Endothelial cell (in vitro differentiated cells): ENCODE results near the gene DESI2. TPM values are rescaled to one million over a fixed set of nuclear protein-coding genes. Genes with fewer than 3 reads are reported as not detected.

ENCODE experiments used
- DNase-seq: peaks from one replicate; pipeline ENCODE4 v3.0.0; 2021; ENCODE audit warnings: low spot score
- H3K27ac Mint-ChIP-seq: one replicate; pipeline ENCODE4 v1.8.0; 2021; ENCODE audit warnings: mixed read lengths, inconsistent platforms; ENCODE audit not compliant: unreplicated experiment
- H3K27me3 Mint-ChIP-seq: one replicate; pipeline ENCODE4 v1.8.0; 2021; ENCODE audit warnings: mild to moderate bottlenecking, moderate library complexity, mixed read lengths, inconsistent platforms; ENCODE audit not compliant: unreplicated experiment
- H3K36me3 Mint-ChIP-seq: one replicate; pipeline ENCODE4 v1.8.0; 2021; ENCODE audit warnings: mild to moderate bottlenecking, low read depth, mixed read lengths, inconsistent platforms; ENCODE audit not compliant: unreplicated experiment
- H3K4me1 Mint-ChIP-seq: one replicate; pipeline ENCODE4 v1.8.0; 2021; ENCODE audit warnings: mild to moderate bottlenecking, mixed read lengths, inconsistent platforms; ENCODE audit not compliant: unreplicated experiment
- H3K4me3 Mint-ChIP-seq: one replicate; pipeline ENCODE4 v1.8.0; 2021; ENCODE audit warnings: mild to moderate bottlenecking, mixed read lengths, inconsistent platforms; ENCODE audit not compliant: unreplicated experiment
- H3K9me3 Mint-ChIP-seq: one replicate; pipeline ENCODE4 v1.8.0; 2021; ENCODE audit warnings: mixed read lengths, inconsistent platforms; ENCODE audit not compliant: unreplicated experiment
- CTCF ChIP-seq: fragments of 200-600 bp; sonication (generic); IDR thresholded peaks from one replicate; pipeline ENCODE4 v1.5.0; 2021; ENCODE audit warnings: antibody characterized with exemption; ENCODE audit not compliant: unreplicated experiment
- total RNA-seq: library from RNA; stranded (reverse); fragmentation: NEBNext Ultra II Directional; extraction: Animal tissue kit (Norgen Biotek cat#: 25700); gene quantifications from one replicate; pipeline ENCODE4 v1.2.1, GENCODE V29; 2021; ENCODE audit not compliant: unreplicated experiment

The DESI2 gene
- total RNA-seq, 1 donor from 2014 or later, result 52.5 TPM

DNA sequence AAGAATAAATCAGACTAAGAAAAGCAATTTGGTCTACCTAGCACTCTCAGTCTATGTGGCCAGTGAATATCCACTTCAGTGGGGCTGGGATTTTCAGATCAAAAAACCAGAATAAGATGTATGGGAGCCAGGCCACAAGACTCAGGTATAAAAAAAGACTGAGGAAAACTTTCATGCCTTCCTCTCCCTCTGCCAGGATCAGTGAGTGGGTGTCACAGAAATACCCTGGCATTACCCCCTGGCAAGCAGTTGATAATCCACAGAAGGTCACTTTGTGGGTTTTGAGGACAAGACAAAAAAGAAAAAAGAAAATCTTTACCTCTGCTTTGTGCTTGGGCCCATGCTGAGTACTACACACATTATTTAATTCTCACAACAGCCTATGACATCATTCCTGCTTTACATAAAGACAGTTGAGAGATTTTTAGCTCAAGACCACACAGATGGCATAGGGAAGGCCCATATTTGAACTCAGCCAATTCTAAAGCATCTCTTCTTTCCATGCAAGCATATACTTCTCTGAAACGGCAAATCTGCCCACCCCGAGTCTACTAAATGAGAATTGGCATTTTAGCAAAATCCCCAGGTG lies 57.6 kb downstream of the DESI2 start:
- DNase-seq, result no peak
- no peak for TF ChIP-seq CTCF
- peaks cover 8% of the 10 kb centered on the region for H3K4me1 Mint-ChIP-seq
- H3K27ac Mint-ChIP-seq, result no peak overlapping the region
- H3K9me3 Mint-ChIP-seq, result no peaks in the 10 kb centered on the region
- no peaks in the 10 kb centered on the region for H3K27me3 Mint-ChIP-seq
- peaks cover 4% of the 10 kb centered on the region for H3K36me3 Mint-ChIP-seq
- no peak overlapping the region for H3K4me3 Mint-ChIP-seq

DNA sequence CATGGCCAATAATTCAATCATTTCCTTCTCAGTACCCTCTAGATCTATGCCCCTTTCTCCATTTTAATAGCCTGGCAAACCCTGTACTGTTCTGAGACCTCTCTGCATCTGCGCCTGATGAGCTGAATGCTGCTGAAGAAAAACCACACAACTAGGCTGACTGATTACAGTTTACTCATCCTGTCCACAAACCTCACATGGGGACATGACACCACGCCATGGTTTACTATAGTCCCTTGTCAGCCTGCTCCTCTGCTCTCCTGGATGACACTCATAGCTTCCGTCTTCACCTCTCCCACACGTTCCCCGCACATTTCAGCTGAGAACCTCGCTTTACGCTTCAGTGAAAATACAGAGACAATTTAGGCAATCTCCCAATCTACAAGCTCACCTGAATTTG lies 59.7 kb downstream of the DESI2 start:
- Mint-ChIP-seq H3K27ac (no peak overlapping the region), H3K4me1 (peaks cover 8% of the 10 kb centered on the region), H3K36me3 (no peaks in the 10 kb centered on the region), H3K9me3 (no peaks in the 10 kb centered on the region), H3K4me3 (no peak overlapping the region), H3K27me3 (no peaks in the 10 kb centered on the region)
- no peak for DNase-seq
- TF ChIP-seq CTCF, result no peak

GRCh38 chr1:244713332-244713731 lies 60.4 kb downstream of the DESI2 start:
- DNase-seq, result no peak
- Mint-ChIP-seq H3K4me3 (no peak overlapping the region), H3K27ac (no peak overlapping the region), H3K4me1 (peaks cover 8% of the 10 kb centered on the region), H3K9me3 (no peaks in the 10 kb centered on the region), H3K27me3 (no peaks in the 10 kb centered on the region), H3K36me3 (no peaks in the 10 kb centered on the region)
- no peak for TF ChIP-seq CTCF

DNA sequence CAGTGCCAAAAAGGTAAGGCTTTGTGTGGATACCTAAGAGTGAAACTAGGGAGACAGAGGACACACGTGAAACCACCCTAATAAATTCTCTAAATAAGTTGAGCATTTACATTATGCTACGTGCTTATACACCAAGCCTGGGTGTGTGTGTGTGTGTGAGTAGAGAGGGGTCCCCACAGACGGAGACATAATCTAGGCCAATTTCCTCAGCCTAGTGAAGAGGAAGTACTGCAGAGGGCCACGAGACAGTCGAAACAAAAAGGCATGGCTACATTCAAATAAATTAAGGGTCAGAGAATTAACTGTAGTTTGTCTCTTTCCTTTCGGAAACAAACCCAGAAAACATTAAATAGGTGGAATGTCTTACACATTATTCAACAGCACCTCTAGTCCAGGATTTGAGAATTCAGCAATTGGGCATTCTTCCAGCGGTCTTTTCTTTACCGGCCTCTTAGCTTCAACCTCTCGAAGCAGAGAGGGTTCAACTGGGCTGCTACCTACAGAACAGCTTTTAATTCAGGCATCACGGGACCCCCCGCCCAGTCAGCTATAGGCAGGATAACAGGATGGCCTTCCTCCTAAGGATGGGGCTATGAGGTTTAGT lies 75.0 kb downstream of the DESI2 start:
- TF ChIP-seq CTCF, result no peak
- Mint-ChIP-seq H3K27me3 (peaks cover 8% of the 10 kb centered on the region), H3K4me3 (no peak overlapping the region), H3K36me3 (no peaks in the 10 kb centered on the region), H3K4me1 (peaks cover 10% of the 10 kb centered on the region), H3K9me3 (no peaks in the 10 kb centered on the region), H3K27ac (no peak overlapping the region)
- no peak for DNase-seq

DNA sequence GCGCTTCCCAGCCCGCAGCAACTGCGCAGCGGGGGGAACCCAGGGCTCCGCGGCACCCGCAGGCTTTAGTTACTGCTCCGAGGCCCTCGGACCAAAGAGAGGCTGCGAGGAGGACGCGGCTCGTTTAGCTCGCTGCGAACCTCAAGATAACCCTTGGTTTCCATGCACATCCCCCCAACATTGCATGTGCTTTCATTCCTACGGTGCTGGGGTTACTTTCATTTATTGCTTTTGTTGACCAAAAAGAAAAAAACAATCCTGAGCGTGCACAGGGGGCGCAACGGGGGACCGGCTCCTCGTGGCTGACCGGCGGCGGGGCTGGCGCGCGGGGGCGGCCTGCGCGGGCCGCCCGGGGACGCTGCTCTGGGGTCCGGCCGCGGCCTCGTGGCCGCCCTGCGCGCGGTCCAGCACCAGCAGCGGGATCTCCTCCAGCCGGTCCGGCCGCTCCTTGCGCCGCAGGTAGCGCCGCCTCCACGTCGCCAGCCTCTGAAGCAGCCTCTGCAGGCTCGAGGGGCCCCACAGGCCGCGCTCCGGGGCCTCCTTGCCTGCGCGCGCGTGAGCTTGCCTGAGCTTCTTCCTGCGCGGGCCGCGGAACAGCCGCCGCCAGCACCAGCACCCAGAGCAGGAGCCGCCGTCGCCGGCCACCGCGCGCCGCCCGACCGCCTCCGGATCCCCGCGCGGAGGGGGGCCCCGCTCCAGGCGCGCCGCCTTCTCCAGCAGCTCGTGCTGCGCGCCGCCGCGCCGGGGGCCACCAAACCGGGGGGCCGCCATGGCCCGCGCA lies 77.4 kb downstream of the DESI2 start:
- no peak overlapping the region for H3K27ac Mint-ChIP-seq
- TF ChIP-seq CTCF, result no peak

More for the DNA sequence above, 77.4 kb downstream of the DESI2 start:
- Mint-ChIP-seq H3K9me3 (no peaks in the 10 kb centered on the region), H3K27me3 (peaks cover 8% of the 10 kb centered on the region), H3K4me1 (peaks cover 10% of the 10 kb centered on the region), H3K4me3 (peak overlapping the region; percentile 87), H3K36me3 (no peaks in the 10 kb centered on the region)
- DNase-seq, result peak; percentile 47
